ENCODE measurements around the gene BCAP29. TPM values are rescaled to one million over a fixed set of nuclear protein-coding genes. Genes with fewer than 3 reads are reported as not detected.

Gene BCAP29
- total and polyA plus RNA-seq, 5 donors from 2014 or later, result 15.5 to 47.4 (median 32.6) TPM

DNA sequence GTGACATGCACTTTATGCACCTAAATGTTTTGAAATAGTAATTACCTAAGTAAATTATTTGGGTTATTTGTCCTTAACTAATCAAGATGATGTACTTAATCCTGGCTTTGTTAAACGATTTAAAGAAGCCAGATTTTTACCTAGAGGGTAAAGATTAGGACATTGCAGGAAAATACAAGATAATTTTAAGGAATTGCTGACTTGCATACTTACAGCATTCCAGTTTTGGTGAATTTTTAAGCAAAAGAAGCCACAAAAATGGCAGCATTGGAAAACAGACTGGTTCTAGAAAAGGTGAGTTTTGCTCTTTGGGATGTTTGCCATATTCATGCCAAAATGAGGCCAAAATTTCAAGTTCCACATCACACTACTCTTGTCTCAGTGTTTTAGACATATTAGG, 33.4 kb downstream of the BCAP29 start:
- Mint-ChIP-seq H3K27ac (peak overlapping the region in 1 of 3 donors; percentile 15), H3K36me3 (peaks cover 48% of the 10 kb centered on the region), H3K4me3 (peak overlapping the region in 1 of 4 donors; percentile 10), H3K27me3 (no peaks in the 10 kb centered on the region), H3K4me1 (peaks cover 0 to 1% (median 0%) of the 10 kb centered on the region in 4 donors), H3K9me3 (no peaks in the 10 kb centered on the region)
- Histone ChIP-seq H3K4me1 (ENCODE audit: control insufficient read depth, insufficient read depth, low read length, poor library complexity, severe bottlenecking) (no peaks in the 10 kb centered on the region), H3K27ac (ENCODE audit: insufficient read depth, low read length, poor library complexity, severe bottlenecking) (no peak overlapping the region), H3K4me3 (ENCODE audit: low read depth, low read length) (no peak overlapping the region), H3K27me3 (ENCODE audit: control insufficient read depth, insufficient read depth, low read length) (no peaks in the 10 kb centered on the region), H3K9me3 (ENCODE audit: control insufficient read depth in 2 of 2, low read length in 2 of 2) (no peaks in the 10 kb centered on the region), H3K36me3 (ENCODE audit: control insufficient read depth, insufficient read depth, low read length) (peaks cover 11% of the 10 kb centered on the region)
- DNase-seq (no peak), ATAC-seq (ENCODE audit: low read depth in 2 of 2) (no peak)

DNA sequence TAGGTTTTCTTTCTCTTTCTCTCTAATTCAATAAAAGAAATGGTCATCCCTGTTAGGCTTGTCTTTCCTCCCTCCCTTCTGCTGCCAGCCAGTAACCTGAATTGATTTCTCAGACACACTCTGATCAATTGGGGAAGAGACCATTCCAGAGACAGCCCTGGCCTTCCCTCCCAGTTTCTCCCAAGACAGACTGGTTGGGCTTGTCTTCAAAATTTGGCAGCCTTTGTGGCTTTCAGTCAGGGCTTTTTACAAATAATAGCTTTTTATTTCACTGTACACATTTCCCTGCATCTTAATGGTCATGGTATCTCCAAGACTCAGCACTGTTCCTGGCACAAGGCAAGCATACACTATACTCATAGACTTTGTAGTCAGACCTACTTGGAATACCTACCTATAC, 33.9 kb downstream of the BCAP29 start:
- Mint-ChIP-seq H3K27me3 (no peaks in the 10 kb centered on the region), H3K4me3 (no peak overlapping the region), H3K27ac (peak overlapping the region in 1 of 3 donors; percentile 15), H3K9me3 (no peaks in the 10 kb centered on the region), H3K4me1 (peaks cover 0 to 1% (median 0%) of the 10 kb centered on the region in 4 donors), H3K36me3 (peaks cover 43% of the 10 kb centered on the region)
- no peak for ATAC-seq (ENCODE audit: low read depth in 2 of 2)
- Histone ChIP-seq H3K9me3 (ENCODE audit: control insufficient read depth in 2 of 2, low read length in 2 of 2) (no peaks in the 10 kb centered on the region), H3K27me3 (ENCODE audit: control insufficient read depth, insufficient read depth, low read length) (no peaks in the 10 kb centered on the region), H3K36me3 (ENCODE audit: control insufficient read depth, insufficient read depth, low read length) (peaks cover 11% of the 10 kb centered on the region), H3K4me1 (ENCODE audit: control insufficient read depth, insufficient read depth, low read length, poor library complexity, severe bottlenecking) (no peaks in the 10 kb centered on the region), H3K4me3 (ENCODE audit: low read depth, low read length) (no peak overlapping the region), H3K27ac (ENCODE audit: insufficient read depth, low read length, poor library complexity, severe bottlenecking) (no peak overlapping the region)
- DNase-seq, result no peak

DNA sequence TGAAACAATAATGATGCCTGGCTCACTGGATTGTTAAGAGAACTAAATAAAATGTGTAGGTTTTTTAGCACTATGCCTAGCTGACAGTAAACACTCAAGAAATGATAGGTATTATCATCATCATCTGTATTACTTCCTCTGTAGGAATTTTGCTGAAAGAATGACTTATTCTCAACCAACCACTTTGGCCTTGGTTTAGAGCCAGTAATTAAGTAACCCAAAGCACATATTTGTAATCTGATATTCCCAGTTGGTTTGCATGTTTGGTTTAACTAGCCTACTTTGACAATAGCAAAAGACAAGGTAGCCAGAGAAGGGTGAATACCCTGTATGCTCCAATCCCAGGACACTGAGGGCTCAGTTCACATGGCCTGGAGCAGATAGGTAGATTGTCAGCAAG, 34.4 kb downstream of the BCAP29 start:
- H3K36me3 ChIP-seq (ENCODE audit: control insufficient read depth, insufficient read depth, low read length), result peaks cover 11% of the 10 kb centered on the region
- H3K27ac ChIP-seq (ENCODE audit: insufficient read depth, low read length, poor library complexity, severe bottlenecking), result no peak overlapping the region
- Mint-ChIP-seq H3K4me3 (no peak overlapping the region), H3K4me1 (peaks cover 0 to 1% (median 0%) of the 10 kb centered on the region in 4 donors), H3K9me3 (no peaks in the 10 kb centered on the region), H3K27ac (no peak overlapping the region), H3K27me3 (no peaks in the 10 kb centered on the region), H3K36me3 (peaks cover 38% of the 10 kb centered on the region)
- no peak overlapping the region for H3K4me3 ChIP-seq (ENCODE audit: low read depth, low read length)
- no peaks in the 10 kb centered on the region for H3K4me1 ChIP-seq (ENCODE audit: control insufficient read depth, insufficient read depth, low read length, poor library complexity, severe bottlenecking)
- ATAC-seq (ENCODE audit: low read depth in 2 of 2) (no peak), DNase-seq (no peak)
- H3K9me3 ChIP-seq (ENCODE audit: control insufficient read depth in 2 of 2, low read length in 2 of 2), result no peaks in the 10 kb centered on the region
- H3K27me3 ChIP-seq (ENCODE audit: control insufficient read depth, insufficient read depth, low read length), result no peaks in the 10 kb centered on the region

DNA sequence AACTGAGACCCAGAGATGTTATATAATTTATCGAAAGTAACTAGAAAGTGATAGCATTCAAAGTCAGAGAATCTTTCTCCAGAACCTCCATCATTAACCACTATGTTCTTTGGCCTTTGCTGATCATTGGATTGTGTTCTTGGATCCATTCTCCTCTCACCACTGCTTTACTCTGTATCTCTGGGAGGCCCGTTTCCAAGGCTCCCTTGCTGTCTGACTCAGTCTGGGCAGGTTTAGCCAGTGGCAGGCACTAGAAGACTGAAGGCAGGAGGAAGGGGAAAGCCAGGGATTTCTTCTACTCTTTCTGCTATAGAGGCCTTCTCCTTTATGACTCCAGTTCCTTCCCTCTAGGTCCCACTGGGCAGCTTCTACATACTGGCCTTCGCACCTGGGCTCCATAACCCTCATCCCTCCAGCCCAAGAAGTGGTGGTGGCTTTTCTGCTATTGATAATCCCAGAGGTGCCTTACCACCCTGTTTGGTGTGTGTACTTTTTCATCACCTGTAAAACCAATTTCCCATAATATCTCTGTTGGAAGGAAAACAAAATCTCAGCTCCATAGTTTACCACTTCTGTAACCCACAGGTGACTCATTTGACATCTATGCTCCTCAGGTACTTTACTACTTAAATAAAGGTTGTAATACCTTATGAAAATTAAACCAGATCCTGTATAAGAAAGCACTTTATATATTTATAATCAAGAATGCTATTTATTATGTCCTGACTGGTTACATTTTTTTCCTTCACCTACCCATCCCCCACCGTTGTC, 36.0 kb downstream of the BCAP29 start:
- Histone ChIP-seq H3K27ac (ENCODE audit: insufficient read depth, low read length, poor library complexity, severe bottlenecking) (no peak overlapping the region), H3K4me1 (ENCODE audit: control insufficient read depth, insufficient read depth, low read length, poor library complexity, severe bottlenecking) (no peaks in the 10 kb centered on the region), H3K4me3 (ENCODE audit: low read depth, low read length) (no peak overlapping the region), H3K9me3 (ENCODE audit: control insufficient read depth in 2 of 2, low read length in 2 of 2) (no peaks in the 10 kb centered on the region), H3K27me3 (ENCODE audit: control insufficient read depth, insufficient read depth, low read length) (no peaks in the 10 kb centered on the region), H3K36me3 (ENCODE audit: control insufficient read depth, insufficient read depth, low read length) (peaks cover 11% of the 10 kb centered on the region)
- no peak overlapping the region for H3K4me3 Mint-ChIP-seq
- H3K9me3 Mint-ChIP-seq, result no peaks in the 10 kb centered on the region
- no peaks in the 10 kb centered on the region for H3K27me3 Mint-ChIP-seq
- peaks cover 30% of the 10 kb centered on the region for H3K36me3 Mint-ChIP-seq
- H3K27ac Mint-ChIP-seq, result peak overlapping the region in 2 of 3 donors; percentile 42 to 79
- peaks cover 0 to 1% (median 0%) of the 10 kb centered on the region in 4 donors for H3K4me1 Mint-ChIP-seq
- no peak for ATAC-seq (ENCODE audit: low read depth in 2 of 2)
- no peak for DNase-seq

DNA sequence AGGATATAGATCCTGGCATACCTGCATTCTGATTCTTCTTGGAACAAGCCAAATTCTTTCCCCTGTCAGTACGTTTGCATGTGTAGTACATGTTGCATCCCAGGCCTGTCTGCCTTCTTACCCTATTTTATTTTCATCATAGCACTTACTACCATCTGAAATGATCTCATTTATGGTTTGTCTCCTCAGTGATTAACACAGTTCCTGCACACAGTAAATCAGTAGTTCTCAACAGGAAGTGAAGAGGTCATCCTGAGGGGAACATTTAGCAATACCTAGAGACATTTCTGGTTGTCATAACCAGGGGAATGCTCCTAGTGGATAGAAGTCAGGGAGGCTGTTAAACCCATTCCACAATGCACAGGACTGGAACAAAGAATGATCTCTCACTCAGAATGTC, 42.4 kb downstream of the BCAP29 start:
- H3K9me3 Mint-ChIP-seq, result peaks cover 0 to 1% (median 0%) of the 10 kb centered on the region in 7 donors
- Histone ChIP-seq H3K4me3 (ENCODE audit: low read depth, low read length) (no peak overlapping the region), H3K27ac (ENCODE audit: insufficient read depth, low read length, poor library complexity, severe bottlenecking) (no peak overlapping the region), H3K36me3 (ENCODE audit: control insufficient read depth, insufficient read depth, low read length) (no peaks in the 10 kb centered on the region), H3K9me3 (ENCODE audit: control insufficient read depth in 2 of 2, low read length in 2 of 2) (no peaks in the 10 kb centered on the region), H3K27me3 (ENCODE audit: control insufficient read depth, insufficient read depth, low read length) (no peaks in the 10 kb centered on the region), H3K4me1 (ENCODE audit: control insufficient read depth, insufficient read depth, low read length, poor library complexity, severe bottlenecking) (no peaks in the 10 kb centered on the region)
- DNase-seq (peak in 1 of 3 donors; percentile 20), ATAC-seq (ENCODE audit: low read depth in 2 of 2) (no peak)
- H3K4me3 Mint-ChIP-seq, result no peak overlapping the region
- peaks cover 4% of the 10 kb centered on the region for H3K36me3 Mint-ChIP-seq
- no peaks in the 10 kb centered on the region for H3K4me1 Mint-ChIP-seq
- no peaks in the 10 kb centered on the region for H3K27me3 Mint-ChIP-seq
- H3K27ac Mint-ChIP-seq, result no peak overlapping the region

DNA sequence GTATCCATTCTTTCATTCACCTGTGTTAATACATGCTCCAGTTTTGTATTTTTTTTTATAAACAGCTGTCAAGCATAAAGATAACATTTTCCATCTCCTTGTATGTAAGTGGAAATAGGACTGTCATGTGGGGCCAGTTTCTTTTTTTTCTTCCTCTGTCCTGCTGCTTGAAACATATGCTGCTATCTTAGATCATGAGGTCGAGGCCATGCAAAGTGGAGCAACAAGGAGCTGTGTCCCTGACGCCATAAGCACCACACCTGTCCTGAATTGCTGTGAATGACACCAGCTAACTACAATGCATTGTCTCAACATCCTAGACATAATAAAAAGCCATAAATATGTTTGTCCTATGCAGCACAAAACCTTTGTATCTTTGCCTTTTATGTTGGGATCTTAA, 42.8 kb downstream of the BCAP29 start:
- no peaks in the 10 kb centered on the region for H3K4me1 ChIP-seq (ENCODE audit: control insufficient read depth, insufficient read depth, low read length, poor library complexity, severe bottlenecking)
- H3K27ac ChIP-seq (ENCODE audit: insufficient read depth, low read length, poor library complexity, severe bottlenecking), result no peak overlapping the region
- no peaks in the 10 kb centered on the region for H3K27me3 ChIP-seq (ENCODE audit: control insufficient read depth, insufficient read depth, low read length)
- Mint-ChIP-seq H3K36me3 (peaks cover 4% of the 10 kb centered on the region), H3K27ac (no peak overlapping the region), H3K4me3 (no peak overlapping the region), H3K4me1 (no peaks in the 10 kb centered on the region), H3K27me3 (no peaks in the 10 kb centered on the region), H3K9me3 (peaks cover 0 to 1% (median 0%) of the 10 kb centered on the region in 7 donors)
- no peak overlapping the region for H3K4me3 ChIP-seq (ENCODE audit: low read depth, low read length)
- H3K36me3 ChIP-seq (ENCODE audit: control insufficient read depth, insufficient read depth, low read length), result no peaks in the 10 kb centered on the region
- ATAC-seq (ENCODE audit: low read depth in 2 of 2), result no peak
- DNase-seq, result no peak
- H3K9me3 ChIP-seq (ENCODE audit: control insufficient read depth in 2 of 2, low read length in 2 of 2), result no peaks in the 10 kb centered on the region

DNA sequence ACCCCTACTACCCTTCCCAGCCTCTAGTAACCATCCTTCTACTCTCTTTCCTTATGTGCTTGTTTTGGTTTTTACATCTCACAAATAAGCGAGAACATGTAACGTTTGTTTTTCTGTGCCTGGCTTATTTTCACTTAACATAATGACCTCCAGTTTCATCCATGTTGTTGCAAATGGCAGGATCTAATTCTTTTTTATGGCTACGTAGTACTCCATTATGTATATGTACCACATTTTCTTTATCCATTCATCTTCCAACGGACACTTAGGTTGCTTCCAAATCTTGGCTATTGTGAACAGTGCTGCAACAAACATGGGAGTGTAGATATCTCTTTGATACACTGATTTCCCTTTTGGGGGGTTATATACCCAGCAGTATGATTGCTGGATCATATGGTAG, 47.0 kb downstream of the BCAP29 start:
- peaks cover 20% of the 10 kb centered on the region for H3K36me3 Mint-ChIP-seq
- no peaks in the 10 kb centered on the region for H3K27me3 ChIP-seq (ENCODE audit: control insufficient read depth, insufficient read depth, low read length)
- ATAC-seq (ENCODE audit: low read depth in 2 of 2) (no peak), DNase-seq (no peak)
- no peaks in the 10 kb centered on the region for H3K4me1 Mint-ChIP-seq
- H3K27me3 Mint-ChIP-seq, result no peaks in the 10 kb centered on the region
- peaks cover 0 to 1% (median 0%) of the 10 kb centered on the region in 7 donors for H3K9me3 Mint-ChIP-seq
- no peak overlapping the region for H3K27ac Mint-ChIP-seq
- no peaks in the 10 kb centered on the region for H3K9me3 ChIP-seq (ENCODE audit: control insufficient read depth in 2 of 2, low read length in 2 of 2)
- no peak overlapping the region for H3K4me3 ChIP-seq (ENCODE audit: low read depth, low read length)
- no peak overlapping the region for H3K4me3 Mint-ChIP-seq
- H3K36me3 ChIP-seq (ENCODE audit: control insufficient read depth, insufficient read depth, low read length), result no peaks in the 10 kb centered on the region
- no peak overlapping the region for H3K27ac ChIP-seq (ENCODE audit: insufficient read depth, low read length, poor library complexity, severe bottlenecking)
- no peaks in the 10 kb centered on the region for H3K4me1 ChIP-seq (ENCODE audit: control insufficient read depth, insufficient read depth, low read length, poor library complexity, severe bottlenecking)

Measured in CD4-positive, CD25-positive, alpha-beta regulatory T cell (primary cell).